Cardiac muscle cell (in vitro differentiated cells and primary cell): ENCODE data around the gene TMPRSS6. TPM values are rescaled to one million over a fixed set of nuclear protein-coding genes. Genes with fewer than 3 reads are reported as not detected.

Experiments used
- DNase-seq, 2 donors: peaks; one replicate each; pipeline versions ENCODE4 v3.0.0 to v3.0.0-alpha.2; 2010 to 2017; ENCODE audit warnings: low read depth in 1 of 2, low spot score in 1 of 2
- H3K27ac ChIP-seq: fragments of 200-600 bp; sonication (generic); 2 replicates; pipeline ENCODE4 v1.5.1; 2016
- H3K27me3 ChIP-seq: fragments of 200-600 bp; sonication (generic); 2 replicates; pipeline ENCODE4 v1.6.0; 2016; ENCODE audit warnings: control low read depth
- H3K36me3 ChIP-seq: fragments of 200-600 bp; sonication (generic); 2 replicates; pipeline ENCODE4 v1.5.1; 2016; ENCODE audit warnings: control low read depth
- H3K4me1 ChIP-seq: fragments of 200-600 bp; sonication (generic); 2 replicates; pipeline ENCODE4 v1.8.1; 2017; ENCODE audit warnings: low read depth, mild to moderate bottlenecking, mixed run types
- H3K4me3 ChIP-seq: fragments of 200-600 bp; sonication (generic); 2 replicates; pipeline ENCODE4 v1.5.1; 2016; ENCODE audit warnings: mild to moderate bottlenecking
- H3K9me3 ChIP-seq: fragments of 200-600 bp; sonication (generic); 2 replicates; pipeline ENCODE4 v1.5.1; 2017; ENCODE audit warnings: low read depth, mild to moderate bottlenecking, control low read depth
- CTCF ChIP-seq: IDR thresholded peaks from 2 replicates; pipeline ENCODE4 v1.5.1; 2012; ENCODE audit warnings: low read depth, mild to moderate bottlenecking, low read length
- polyA plus RNA-seq: library from polyadenylated mRNA; unstranded; fragments of >200 nt; fragmentation: Nextera tagmentation; extraction: Ambion mirVana; gene quantifications from 2 replicates; pipeline ENCODE4 v1.2.1, GENCODE V29; 2016
- total RNA-seq: library from RNA; depleted of rRNA; stranded (reverse); fragments of >200 nt; gene quantifications from 2 replicates; pipeline ENCODE4 v1.2.3, GENCODE V29; 2016

The TMPRSS6 gene
- total and polyA plus RNA-seq, 2 experiments from 2014 or later, result 0.11 TPM; not detected in 1

- no peak for TF ChIP-seq CTCF
- H3K4me1 ChIP-seq, result no peaks in the 10 kb centered on the region
- H3K27me3 ChIP-seq, result no peaks in the 10 kb centered on the region
- no peaks in the 10 kb centered on the region for H3K9me3 ChIP-seq
- H3K4me3 ChIP-seq, result no peak overlapping the region
- DNase-seq, result no peak
- no peak overlapping the region for H3K27ac ChIP-seq
- H3K36me3 ChIP-seq, result no peaks in the 10 kb centered on the region
These were observed 18.4 kb downstream of the TMPRSS6 start for GRCh38 chr22:37090920-37091695.

- peak in 1 of 2 donors; percentile 13 for DNase-seq
- Histone ChIP-seq H3K9me3 (no peaks in the 10 kb centered on the region), H3K27me3 (no peaks in the 10 kb centered on the region), H3K4me3 (no peak overlapping the region), H3K27ac (no peak overlapping the region), H3K4me1 (no peaks in the 10 kb centered on the region), H3K36me3 (no peaks in the 10 kb centered on the region)
- no peak for TF ChIP-seq CTCF
These were observed 20.1 kb downstream of the TMPRSS6 start for GRCh38 chr22:37089434-37089833.

- no peak overlapping the region for H3K4me3 ChIP-seq
- no peaks in the 10 kb centered on the region for H3K27me3 ChIP-seq
- no peak for TF ChIP-seq CTCF
- no peaks in the 10 kb centered on the region for H3K36me3 ChIP-seq
- H3K4me1 ChIP-seq, result no peaks in the 10 kb centered on the region
- H3K27ac ChIP-seq, result no peak overlapping the region
- no peaks in the 10 kb centered on the region for H3K9me3 ChIP-seq
- DNase-seq, result no peak
These were observed 20.6 kb downstream of the TMPRSS6 start for GRCh38 chr22:37088750-37089408.

GRCh38 chr22:37088108-37088605 lies 21.4 kb downstream of the TMPRSS6 start:
- Histone ChIP-seq H3K36me3 (no peaks in the 10 kb centered on the region), H3K27ac (no peak overlapping the region), H3K27me3 (no peaks in the 10 kb centered on the region), H3K4me3 (no peak overlapping the region), H3K9me3 (no peaks in the 10 kb centered on the region), H3K4me1 (no peaks in the 10 kb centered on the region)
- no peak for DNase-seq
- no peak for TF ChIP-seq CTCF

- no peaks in the 10 kb centered on the region for H3K4me1 ChIP-seq
- no peak for TF ChIP-seq CTCF
- H3K27me3 ChIP-seq, result no peaks in the 10 kb centered on the region
- H3K27ac ChIP-seq, result no peak overlapping the region
- no peak for DNase-seq
- no peaks in the 10 kb centered on the region for H3K36me3 ChIP-seq
- H3K9me3 ChIP-seq, result no peaks in the 10 kb centered on the region
- no peak overlapping the region for H3K4me3 ChIP-seq
These were observed 23.3 kb downstream of the TMPRSS6 start for GRCh38 chr22:37086184-37086583.
